Endothelial cell (in vitro differentiated cells): ENCODE results near the gene VAV2. TPM values are rescaled to one million over a fixed set of nuclear protein-coding genes. Genes with fewer than 3 reads are reported as not detected.

Experiments used
- DNase-seq: peaks from one replicate; pipeline ENCODE4 v3.0.0; 2021; ENCODE audit warnings: low spot score
- H3K27ac Mint-ChIP-seq: one replicate; pipeline ENCODE4 v1.8.0; 2021; ENCODE audit warnings: mixed read lengths, inconsistent platforms; ENCODE audit not compliant: unreplicated experiment
- H3K27me3 Mint-ChIP-seq: one replicate; pipeline ENCODE4 v1.8.0; 2021; ENCODE audit warnings: mild to moderate bottlenecking, moderate library complexity, mixed read lengths, inconsistent platforms; ENCODE audit not compliant: unreplicated experiment
- H3K36me3 Mint-ChIP-seq: one replicate; pipeline ENCODE4 v1.8.0; 2021; ENCODE audit warnings: mild to moderate bottlenecking, low read depth, mixed read lengths, inconsistent platforms; ENCODE audit not compliant: unreplicated experiment
- H3K4me1 Mint-ChIP-seq: one replicate; pipeline ENCODE4 v1.8.0; 2021; ENCODE audit warnings: mild to moderate bottlenecking, mixed read lengths, inconsistent platforms; ENCODE audit not compliant: unreplicated experiment
- H3K4me3 Mint-ChIP-seq: one replicate; pipeline ENCODE4 v1.8.0; 2021; ENCODE audit warnings: mild to moderate bottlenecking, mixed read lengths, inconsistent platforms; ENCODE audit not compliant: unreplicated experiment
- H3K9me3 Mint-ChIP-seq: one replicate; pipeline ENCODE4 v1.8.0; 2021; ENCODE audit warnings: mixed read lengths, inconsistent platforms; ENCODE audit not compliant: unreplicated experiment
- total RNA-seq: library from RNA; stranded (reverse); fragmentation: NEBNext Ultra II Directional; extraction: Animal tissue kit (Norgen Biotek cat#: 25700); gene quantifications from one replicate; pipeline ENCODE4 v1.2.1, GENCODE V29; 2021; ENCODE audit not compliant: unreplicated experiment
- TF ChIP-seq, protein P1 (sequence below): fragments of 200-600 bp; sonication (generic); IDR thresholded peaks from one replicate; pipeline ENCODE4 v1.5.0; 2021; ENCODE audit warnings: antibody characterized with exemption; ENCODE audit not compliant: unreplicated experiment

VAV2 gene
- total RNA-seq, 1 donor from 2014 or later: 27.2 TPM

DNA sequence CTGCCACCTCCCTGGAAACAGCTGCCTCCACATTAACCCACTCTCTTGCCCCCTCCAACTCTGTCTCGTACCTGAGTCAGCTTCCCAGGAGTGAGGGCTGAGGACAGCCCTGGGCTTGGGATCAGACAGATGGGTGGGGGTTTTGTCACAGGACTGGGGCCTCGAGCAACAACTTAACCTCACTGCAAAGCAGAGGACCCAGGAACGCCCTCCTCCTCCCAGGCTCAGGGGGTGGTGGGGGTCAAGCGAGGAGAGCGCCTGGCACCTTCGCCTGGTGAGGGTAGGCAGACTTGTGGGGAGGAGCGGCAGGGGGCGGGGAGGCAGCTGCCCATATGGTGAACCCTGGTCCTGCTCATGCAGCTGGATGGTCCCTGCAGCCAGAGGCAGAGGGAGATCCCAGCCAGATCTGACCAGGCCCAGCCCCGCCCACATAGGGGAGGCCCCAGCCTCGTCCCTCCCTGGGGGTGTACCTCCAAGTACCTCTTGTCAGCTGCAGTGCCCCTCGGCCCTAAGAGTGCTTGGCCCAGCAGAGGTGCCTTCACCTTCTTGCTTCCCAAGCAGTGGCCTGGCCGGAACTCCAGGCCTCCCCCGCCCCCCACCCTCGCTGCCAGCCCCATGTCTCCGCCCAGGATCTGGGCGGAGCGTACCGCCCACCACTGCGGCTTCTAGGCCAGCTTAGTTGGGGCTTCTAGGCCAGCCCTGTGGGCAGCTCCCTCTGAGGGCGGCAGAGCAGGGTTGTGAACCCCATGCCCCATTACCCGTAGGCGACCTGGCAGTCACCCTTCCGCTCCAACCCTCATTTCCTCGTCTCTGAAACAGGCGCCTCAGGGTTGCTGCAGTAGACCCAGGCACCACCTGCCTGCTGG is 254.1 kb downstream of the VAV2 start, which contains the start of gene SARDH:
SARDH (minus strand) TSS at position 579 of the 866 bp plus-strand sequence. CDS start 4,179 bp downstream, outside the sequence.
- no peak within 1 kb of the TSS for H3K27ac Mint-ChIP-seq
- H3K9me3 Mint-ChIP-seq: no peaks in the 10 kb centered on the region
- no peak within 1 kb of the TSS for H3K4me3 Mint-ChIP-seq
- H3K27me3 Mint-ChIP-seq: peaks cover 4% of the 10 kb centered on the region
- DNase-seq: peak; percentile 49
- TF ChIP-seq, protein P1, sequence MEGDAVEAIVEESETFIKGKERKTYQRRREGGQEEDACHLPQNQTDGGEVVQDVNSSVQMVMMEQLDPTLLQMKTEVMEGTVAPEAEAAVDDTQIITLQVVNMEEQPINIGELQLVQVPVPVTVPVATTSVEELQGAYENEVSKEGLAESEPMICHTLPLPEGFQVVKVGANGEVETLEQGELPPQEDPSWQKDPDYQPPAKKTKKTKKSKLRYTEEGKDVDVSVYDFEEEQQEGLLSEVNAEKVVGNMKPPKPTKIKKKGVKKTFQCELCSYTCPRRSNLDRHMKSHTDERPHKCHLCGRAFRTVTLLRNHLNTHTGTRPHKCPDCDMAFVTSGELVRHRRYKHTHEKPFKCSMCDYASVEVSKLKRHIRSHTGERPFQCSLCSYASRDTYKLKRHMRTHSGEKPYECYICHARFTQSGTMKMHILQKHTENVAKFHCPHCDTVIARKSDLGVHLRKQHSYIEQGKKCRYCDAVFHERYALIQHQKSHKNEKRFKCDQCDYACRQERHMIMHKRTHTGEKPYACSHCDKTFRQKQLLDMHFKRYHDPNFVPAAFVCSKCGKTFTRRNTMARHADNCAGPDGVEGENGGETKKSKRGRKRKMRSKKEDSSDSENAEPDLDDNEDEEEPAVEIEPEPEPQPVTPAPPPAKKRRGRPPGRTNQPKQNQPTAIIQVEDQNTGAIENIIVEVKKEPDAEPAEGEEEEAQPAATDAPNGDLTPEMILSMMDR: no peak
- peaks cover 3% of the 10 kb centered on the region for H3K4me1 Mint-ChIP-seq
- H3K36me3 Mint-ChIP-seq: peaks cover 4% of the 10 kb centered on the region

DNA sequence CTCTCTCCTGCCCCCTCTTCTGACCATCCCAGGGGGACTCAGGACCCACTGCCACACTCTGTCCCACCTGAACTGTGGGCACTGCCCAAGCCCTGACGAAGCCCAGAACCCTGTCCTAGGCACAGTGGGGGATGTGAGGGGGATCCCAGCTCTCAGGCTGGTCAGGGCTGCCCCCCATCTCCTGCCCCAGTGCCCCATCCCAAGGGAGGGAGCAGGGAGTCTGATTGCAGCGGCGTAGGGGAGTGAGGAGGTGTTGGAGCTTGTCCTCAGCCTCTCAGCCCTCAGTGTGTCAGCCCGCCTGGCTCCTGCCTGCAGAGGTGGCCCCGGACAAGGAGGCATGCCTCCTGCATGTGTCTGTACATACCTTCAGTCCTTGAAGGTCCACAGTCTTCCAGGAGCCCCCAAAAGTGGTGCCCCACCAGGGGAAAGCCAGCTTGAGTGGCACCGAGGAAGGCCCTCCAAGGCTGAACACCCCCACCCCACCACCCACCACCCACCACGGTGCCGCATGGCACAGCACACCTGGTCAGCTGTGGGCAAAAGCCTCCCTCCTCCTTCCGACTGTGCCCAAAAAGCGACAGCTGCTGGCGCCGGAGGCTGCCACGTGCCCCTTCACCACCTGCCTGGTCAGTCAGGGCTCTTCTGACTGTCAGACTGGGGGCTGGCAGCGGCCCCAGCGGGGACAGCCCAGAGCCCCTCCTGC is 254.9 kb downstream of the VAV2 start:
- no peak for DNase-seq
- peaks cover 4% of the 10 kb centered on the region for H3K36me3 Mint-ChIP-seq
- TF ChIP-seq, protein P1: no peak
- peaks cover 3% of the 10 kb centered on the region for H3K4me1 Mint-ChIP-seq
- H3K9me3 Mint-ChIP-seq: no peaks in the 10 kb centered on the region
- H3K27ac Mint-ChIP-seq: no peak overlapping the region
- H3K27me3 Mint-ChIP-seq: peaks cover 4% of the 10 kb centered on the region
- no peak overlapping the region for H3K4me3 Mint-ChIP-seq

DNA sequence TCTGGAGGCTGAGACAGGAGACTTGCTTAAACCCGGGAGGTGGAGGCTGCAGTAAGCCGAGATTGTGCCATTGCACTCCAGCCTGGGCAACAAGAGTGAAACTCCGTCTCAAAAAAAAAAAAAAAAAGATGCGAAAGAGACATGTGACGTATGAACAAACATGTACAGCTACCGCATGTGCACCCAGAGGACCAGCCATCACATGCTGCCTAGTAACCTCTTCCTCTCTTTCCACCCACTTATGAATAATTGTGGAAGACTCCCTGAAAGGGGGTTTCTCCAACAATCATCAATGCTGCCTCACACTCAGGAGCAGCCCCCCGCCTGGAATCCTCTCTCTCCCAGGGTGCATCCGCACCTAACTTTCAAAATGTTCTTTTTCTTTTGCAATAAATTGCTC is 256.2 kb downstream of the VAV2 start:
- Mint-ChIP-seq H3K9me3 (no peaks in the 10 kb centered on the region), H3K4me3 (no peak overlapping the region), H3K36me3 (peaks cover 4% of the 10 kb centered on the region), H3K27me3 (peaks cover 4% of the 10 kb centered on the region), H3K4me1 (peaks cover 3% of the 10 kb centered on the region), H3K27ac (no peak overlapping the region)
- no peak for DNase-seq
- TF ChIP-seq, protein P1: no peak

DNA sequence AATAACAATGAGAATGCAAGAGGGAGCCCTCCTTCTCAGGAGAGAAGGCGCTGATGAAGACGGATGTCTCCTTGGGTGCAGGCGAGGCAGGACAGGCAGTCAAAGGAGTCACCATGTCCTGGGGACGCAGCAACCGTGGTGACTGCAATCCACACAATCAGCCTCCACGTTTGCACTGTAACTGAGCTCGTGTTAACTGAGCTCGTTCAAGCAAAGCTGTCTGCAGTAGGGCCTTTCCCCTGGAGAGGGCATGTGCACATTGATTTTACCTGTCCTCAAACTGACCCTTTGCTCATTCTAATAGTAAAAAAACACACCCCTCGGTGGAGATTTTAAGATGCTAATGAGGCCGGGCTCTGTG is 256.7 kb downstream of the VAV2 start:
- Mint-ChIP-seq H3K27me3 (peaks cover 4% of the 10 kb centered on the region), H3K4me1 (peaks cover 3% of the 10 kb centered on the region), H3K36me3 (peaks cover 4% of the 10 kb centered on the region), H3K9me3 (no peaks in the 10 kb centered on the region), H3K4me3 (no peak overlapping the region), H3K27ac (no peak overlapping the region)
- TF ChIP-seq, protein P1: no peak
- no peak for DNase-seq
